Adrenal gland (tissue), 12 donors: ENCODE measurements around the gene ARHGEF18. TPM values are rescaled to one million over a fixed set of nuclear protein-coding genes. Genes with fewer than 3 reads are reported as not detected.

Experiments
- DNase-seq, 7 donors: peaks; one replicate each; pipeline ENCODE4 v3.0.0-alpha.2; 2019 to 2020
- H3K27ac ChIP-seq, 5 donors: fragments of 200-600 bp; sonication (generic) in 4 of 5; 1 replicate in 3 of 5; 2 replicates in 2 of 5; pipeline versions ENCODE4 v1.5.1 to v1.8.0; 2016 to 2020; ENCODE audit warnings: mild to moderate bottlenecking in 1 of 5
- H3K27me3 ChIP-seq: fragments of 200-600 bp; 2 replicates; pipeline ENCODE4 v1.8.0; 2021
- H3K36me3 ChIP-seq, 2 donors: fragments of 200-600 bp; replicated peaks in 1 of 2; 1 replicate in 1 of 2; 2 replicates in 1 of 2; pipeline versions ENCODE4 v1.5.1 to v1.8.0; 2018 to 2022
- H3K4me1 ChIP-seq, 2 donors: fragments of 200-600 bp; replicated peaks in 1 of 2; 1 replicate in 1 of 2; 2 replicates in 1 of 2; pipeline versions ENCODE4 v1.5.1 to v1.8.0; 2018 to 2021
- H3K4me3 ChIP-seq, 4 donors: fragments of 200-600 bp; sonication (generic) in 3 of 4; one replicate each; pipeline ENCODE4 v1.5.1; 2016 to 2018
- H3K9me3 ChIP-seq, 3 donors: fragments of 200-600 bp; sonication (generic) in 1 of 3; replicated peaks in 1 of 3; 1 replicate in 2 of 3; 2 replicates in 1 of 3; pipeline versions ENCODE4 v1.5.1 to v1.8.0; 2016 to 2021
- CTCF ChIP-seq, 6 experiments: fragments of 450-650 bp in 4 of 6; fragments of 200-600 bp in 2 of 6; sonication (generic) in 1 of 6; IDR thresholded peaks; 1 replicate in 5 of 6; 2 replicates in 1 of 6; pipeline versions ENCODE4 v1.5.1 to v1.8.0; 2016 to 2021; ENCODE audit warnings: antibody characterized with exemption in 6 of 6, mild to moderate bottlenecking in 2 of 6, moderate library complexity in 1 of 6
- POLR2A ChIP-seq, 2 donors: fragments of 450-650 bp; IDR thresholded peaks; one replicate each; pipeline ENCODE4 v1.6.1; 2017; ENCODE audit warnings: antibody characterized with exemption in 2 of 2, mild to moderate bottlenecking in 2 of 2, moderate library complexity in 1 of 2
- WGBS, 4 donors: extraction: QIAGEN DNeasy Blood & Tissue Kit in 2 of 4; methylation state at CpG; one replicate each; pipeline versions ENCODE4 v1.1.5 to v1.1.7; 2013 to 2017; 5-methylcytosine and 5-hydroxymethylcytosine counted together
- intact Hi-C, 2 donors: fragments of 100-400 bp; cut with DNase I; formaldehyde crosslinking; loops; one replicate each; pipeline versions ENCODE4 v1.14.1 to v1.15.0; 2022 to 2023
- polyA plus RNA-seq, 3 donors: library from polyadenylated mRNA; stranded (reverse); fragments of 200-250 nt in 2 of 3; fragments of 350-450 nt in 1 of 3; fragmentation: Illumina TruSeq in 1 of 3; extraction: RNeasy Lipid Tissue Mini Kit (QIAGEN cat#74804) in 1 of 3; gene quantifications; one replicate each; pipeline ENCODE4 v1.2.3, GENCODE V29; 2013 to 2014
- total RNA-seq, 9 donors: library from RNA; depleted of rRNA in 4 of 9; stranded (reverse); fragments of >200 nt in 4 of 9; fragments of 120-200 nt in 1 of 9; fragmentation: NEBNext Ultra II Directional in 1 of 9; extraction: Animal tissue kit (Norgen Biotek cat#: 25700) in 1 of 9; gene quantifications; one replicate each; pipeline versions ENCODE4 v1.1.0 to v1.2.4, GENCODE V29; 2013 to 2023
- donor health status: healthy with polysubstance abuse.
- donor health status: Bipolar disorder and iron deficiency.
- donor health status: DM: yes; HTN: yes; CAD: no.
- donor health status: DM: no; HTN: no; CAD: no.
- donor health status: DM: no; HTN: no; CAD: no.
- donor health status: DM: yes; HTN: yes; CAD: no.

Gene ARHGEF18
- total and polyA plus RNA-seq, 12 donors = 5.9 to 52.3 (median 32.0) TPM

DNA sequence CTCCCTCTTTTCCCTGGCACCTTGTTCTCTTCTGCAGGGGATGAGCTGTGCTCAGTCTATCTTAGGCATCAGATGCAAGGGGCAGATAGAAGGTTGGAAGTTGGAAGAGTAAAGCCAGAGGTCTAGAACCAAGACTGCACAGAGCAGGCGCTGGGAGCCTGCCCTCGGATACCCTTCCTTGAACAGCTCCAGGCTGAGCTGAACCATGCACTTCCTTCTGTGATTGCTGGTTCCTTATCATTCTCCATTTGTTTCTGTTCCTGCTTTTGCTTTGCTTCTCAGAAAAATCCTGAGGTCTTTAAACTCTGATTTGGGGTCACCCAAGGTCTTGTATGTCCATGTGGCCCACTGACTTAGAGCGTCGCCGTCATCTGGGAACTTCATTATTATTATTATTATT, 36.3 kb downstream of the ARHGEF18 start:
- peaks cover 0 to 4% of the 10 kb centered on the region in 2 donors for H3K4me1 ChIP-seq
- H3K36me3 ChIP-seq = no peaks in the 10 kb centered on the region
- no peak for DNase-seq

GRCh38 chr19:7386308-7386707, 37.6 kb downstream of the ARHGEF18 start:
- Histone ChIP-seq H3K9me3 (no peaks in the 10 kb centered on the region), H3K36me3 (no peaks in the 10 kb centered on the region), H3K4me3 (no peak overlapping the region), H3K27me3 (no peaks in the 10 kb centered on the region), H3K4me1 (no peaks in the 10 kb centered on the region), H3K27ac (peak overlapping the region in 2 of 5 donors; percentile 30 to 34)
- no peak for TF ChIP-seq CTCF (IDR thresholded peaks at IDR 0.05)
- no peak for TF ChIP-seq POLR2A (IDR thresholded peaks at IDR 0.05)
- 59 to 64% (median 63%) methylated on average over 9 of the region's 9 CpGs for WGBS, 4 donors
- intact Hi-C loops = loop anchor here in 1 of 2 donors (10.0 kb wide), 1 partner anchor 148 kb away; the partner anchor contains the start of gene PNPLA6
- DNase-seq = peak in 4 of 7 donors; percentile 29 to 38 (median 34)

More for the DNA sequence above, 36.3 kb downstream of the ARHGEF18 start:
- TF ChIP-seq CTCF (IDR thresholded peaks at IDR 0.05) = no peak
- TF ChIP-seq POLR2A (IDR thresholded peaks at IDR 0.05) = no peak
- Histone ChIP-seq H3K27ac (no peak overlapping the region), H3K4me3 (no peak overlapping the region), H3K9me3 (no peaks in the 10 kb centered on the region), H3K27me3 (no peaks in the 10 kb centered on the region)
- intact Hi-C loops = loop anchor here in 1 of 2 donors (10.0 kb wide), 1 partner anchor 150 kb away; the partner anchor contains the start of gene PNPLA6
- 71 to 91% (median 86%) methylated on average over 5 of the region's 5 CpGs for WGBS, 4 donors

GRCh38 chr19:7386769-7387168, 38.0 kb downstream of the ARHGEF18 start:
- no peaks in the 10 kb centered on the region for H3K36me3 ChIP-seq
- 73 to 81% (median 75%) methylated on average over 6 to 8 of the region's 8 CpGs for WGBS, 4 donors
- no peak for DNase-seq

GRCh38 chr19:7391218-7391670, 42.5 kb downstream of the ARHGEF18 start:
- no peak for DNase-seq
- Histone ChIP-seq H3K4me3 (no peak overlapping the region), H3K27me3 (no peaks in the 10 kb centered on the region), H3K36me3 (no peaks in the 10 kb centered on the region), H3K27ac (no peak overlapping the region), H3K9me3 (no peaks in the 10 kb centered on the region), H3K4me1 (peaks cover 10 to 11% of the 10 kb centered on the region in 2 donors)
- intact Hi-C loops = loop anchor here in 1 of 2 donors (10.0 kb wide), 1 partner anchor 134 kb away; the partner anchor contains the start of gene MCOLN1
- TF ChIP-seq POLR2A (IDR thresholded peaks at IDR 0.05) = no peak
- TF ChIP-seq CTCF (IDR thresholded peaks at IDR 0.05) = no peak
- WGBS, 4 donors = 63 to 75% (median 69%) methylated on average over 14 of the region's 14 CpGs

More at GRCh38 chr19:7386769-7387168, 38.0 kb downstream of the ARHGEF18 start:
- TF ChIP-seq CTCF (IDR thresholded peaks at IDR 0.05) (no peak), POLR2A (IDR thresholded peaks at IDR 0.05) (no peak)
- no peak overlapping the region for H3K27ac ChIP-seq
- intact Hi-C loops = loop anchor here in 1 of 2 donors (10.0 kb wide), 1 partner anchor 148 kb away; the partner anchor contains the start of gene PNPLA6
- H3K4me1 ChIP-seq = no peaks in the 10 kb centered on the region
- no peaks in the 10 kb centered on the region for H3K9me3 ChIP-seq
- H3K4me3 ChIP-seq = no peak overlapping the region
- no peaks in the 10 kb centered on the region for H3K27me3 ChIP-seq
